NT2/D1 (cell line): ENCODE results near the gene ITGB2.

Experiments used
- SUZ12 ChIP-seq: IDR thresholded peaks from 2 replicates; pipeline ENCODE4 v1.6.1; 2011; ENCODE audit not compliant: insufficient read length, insufficient read depth; ENCODE audit errors: extremely low read depth
- ZNF274 ChIP-seq: IDR thresholded peaks from 2 replicates; pipeline ENCODE4 v1.6.1; 2011; ENCODE audit warnings: mild to moderate bottlenecking, low read depth, low read length

DNA sequence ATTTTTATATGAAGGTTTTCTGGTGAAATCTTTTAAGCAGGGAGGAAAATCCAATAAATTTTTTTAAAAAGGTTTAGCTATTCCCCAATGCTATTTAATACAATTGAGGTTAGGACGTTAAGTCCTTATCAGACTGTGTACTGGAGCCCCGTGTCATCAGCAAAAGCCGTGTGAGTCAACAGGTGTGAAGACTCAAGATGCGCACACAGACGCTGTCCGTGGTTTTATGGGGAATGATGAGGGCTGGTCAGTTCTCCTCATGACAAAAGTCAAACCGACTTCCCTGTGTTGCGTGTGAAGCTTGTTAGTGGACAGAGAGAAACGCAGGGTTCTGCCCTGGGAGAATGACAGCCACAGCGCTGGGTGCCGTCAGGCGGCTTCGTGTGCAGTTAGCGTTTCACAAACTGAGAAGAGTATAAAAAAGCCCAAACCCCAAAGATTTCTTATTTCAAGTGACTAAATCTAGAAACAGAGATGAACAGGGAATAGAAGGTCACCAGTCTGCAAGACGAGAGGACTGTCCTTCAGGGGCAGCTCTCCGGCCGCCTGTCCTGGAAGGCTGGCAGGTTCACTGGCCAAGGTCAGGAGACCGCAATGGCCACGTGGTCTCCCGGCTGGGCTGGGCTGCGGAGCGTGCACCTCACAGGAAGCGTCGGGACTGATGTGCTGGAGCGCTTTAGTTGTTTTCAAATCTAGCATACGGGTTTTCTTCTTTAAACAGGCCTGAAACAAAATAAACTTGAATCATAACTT lies 69.6 kb downstream of the ITGB2 start:
- TF ChIP-seq ZNF274, result no peak
- TF ChIP-seq SUZ12, result no peak
